ENCODE measurements around the gene FAM168B.

Gene FAM168B

GRCh38 chr2:131040661-131041401 lies 52.4 kb downstream of the FAM168B start:
- no peak overlapping the region for H3K9ac ChIP-seq (ENCODE audit: low read length)
- H3K9me3 ChIP-seq (replicated peaks; ENCODE audit: insufficient read depth, low read length): no peaks in the 10 kb centered on the region
- no peak for DNase-seq
- H3K4me2 ChIP-seq (ENCODE audit: low read depth, low read length): no peak overlapping the region
- no peaks in the 10 kb centered on the region for H4K20me1 ChIP-seq (ENCODE audit: insufficient read depth, low read length)
- H3K27me3 ChIP-seq (replicated peaks; ENCODE audit: insufficient read depth, low read length): no peaks in the 10 kb centered on the region
- no peak overlapping the region for H2AFZ ChIP-seq (ENCODE audit: low read length)
- no peaks in the 10 kb centered on the region for H3K36me3 ChIP-seq (replicated peaks; ENCODE audit: insufficient read depth, low read length)
- no peaks in the 10 kb centered on the region for H3K9me2 ChIP-seq (replicated peaks; ENCODE audit: insufficient read depth, low read length)
- no peaks in the 10 kb centered on the region for H3K4me1 ChIP-seq (ENCODE audit: low read length)
- H3F3A ChIP-seq (ENCODE audit: insufficient read depth, low read length): no peaks in the 10 kb centered on the region
- H3K27ac ChIP-seq (ENCODE audit: low read length): no peak overlapping the region
- no peak overlapping the region for H3K4me3 ChIP-seq (ENCODE audit: low read length)
- H3K79me2 ChIP-seq (ENCODE audit: low read length): no peaks in the 10 kb centered on the region
- no peak for TF ChIP-seq EZH2 (optimal IDR thresholded peaks at IDR 0.05; ENCODE audit: low read depth, low read length)
- no peak for TF ChIP-seq CTCF (IDR thresholded peaks at IDR 0.05; ENCODE audit: low read length)
- TF ChIP-seq EZH2phosphoT487 (IDR thresholded peaks at IDR 0.05; ENCODE audit: low read length): no peak

GRCh38 chr2:131039908-131040660 lies 53.2 kb downstream of the FAM168B start:
- H2AFZ ChIP-seq (ENCODE audit: low read length): no peak overlapping the region
- TF ChIP-seq CTCF (IDR thresholded peaks at IDR 0.05; ENCODE audit: low read length) (no peak), EZH2phosphoT487 (IDR thresholded peaks at IDR 0.05; ENCODE audit: low read length) (no peak), EZH2 (optimal IDR thresholded peaks at IDR 0.05; ENCODE audit: low read depth, low read length) (no peak)
- DNase-seq: no peak

GRCh38 chr2:131039535-131039907 lies 53.7 kb downstream of the FAM168B start:
- no peak overlapping the region for H3K4me2 ChIP-seq (ENCODE audit: low read depth, low read length)
- DNase-seq: no peak
- H3K4me3 ChIP-seq (ENCODE audit: low read length): no peak overlapping the region
- H3K9ac ChIP-seq (ENCODE audit: low read length): no peak overlapping the region
- no peaks in the 10 kb centered on the region for H3K9me3 ChIP-seq (replicated peaks; ENCODE audit: insufficient read depth, low read length)
- TF ChIP-seq EZH2 (optimal IDR thresholded peaks at IDR 0.05; ENCODE audit: low read depth, low read length) (no peak), CTCF (IDR thresholded peaks at IDR 0.05; ENCODE audit: low read length) (no peak), EZH2phosphoT487 (IDR thresholded peaks at IDR 0.05; ENCODE audit: low read length) (no peak)
- no peak overlapping the region for H3K27ac ChIP-seq (ENCODE audit: low read length)
- no peaks in the 10 kb centered on the region for H3K79me2 ChIP-seq (ENCODE audit: low read length)
- H3K36me3 ChIP-seq (replicated peaks; ENCODE audit: insufficient read depth, low read length): no peaks in the 10 kb centered on the region
- no peaks in the 10 kb centered on the region for H3K4me1 ChIP-seq (ENCODE audit: low read length)
- H3F3A ChIP-seq (ENCODE audit: insufficient read depth, low read length): no peaks in the 10 kb centered on the region
- H3K27me3 ChIP-seq (replicated peaks; ENCODE audit: insufficient read depth, low read length): no peaks in the 10 kb centered on the region
- no peaks in the 10 kb centered on the region for H4K20me1 ChIP-seq (ENCODE audit: insufficient read depth, low read length)
- H2AFZ ChIP-seq (ENCODE audit: low read length): no peak overlapping the region
- no peaks in the 10 kb centered on the region for H3K9me2 ChIP-seq (replicated peaks; ENCODE audit: insufficient read depth, low read length)

More at GRCh38 chr2:131039908-131040660, 53.2 kb downstream of the FAM168B start:
- Histone ChIP-seq H3K4me1 (ENCODE audit: low read length) (no peaks in the 10 kb centered on the region), H3K9ac (ENCODE audit: low read length) (no peak overlapping the region), H3K27ac (ENCODE audit: low read length) (no peak overlapping the region), H3K4me2 (ENCODE audit: low read depth, low read length) (no peak overlapping the region), H3K4me3 (ENCODE audit: low read length) (no peak overlapping the region), H3F3A (ENCODE audit: insufficient read depth, low read length) (no peaks in the 10 kb centered on the region), H4K20me1 (ENCODE audit: insufficient read depth, low read length) (no peaks in the 10 kb centered on the region), H3K36me3 (replicated peaks; ENCODE audit: insufficient read depth, low read length) (no peaks in the 10 kb centered on the region), H3K9me3 (replicated peaks; ENCODE audit: insufficient read depth, low read length) (no peaks in the 10 kb centered on the region), H3K79me2 (ENCODE audit: low read length) (no peaks in the 10 kb centered on the region), H3K9me2 (replicated peaks; ENCODE audit: insufficient read depth, low read length) (no peaks in the 10 kb centered on the region), H3K27me3 (replicated peaks; ENCODE audit: insufficient read depth, low read length) (no peaks in the 10 kb centered on the region)

Data from MM.1S (cell line).